Measurements from ENCODE around the gene MYT1. TPM values are rescaled to one million over a fixed set of nuclear protein-coding genes. Genes with fewer than 3 reads are reported as not detected.

MYT1 gene
- total and polyA plus RNA-seq, 9 of the 15 experiments (the other 6 are each of a cell fraction or from before 2014, with no cell fraction given): 0.02 to 0.12 (median 0.06) TPM; not detected in 4

GRCh38 chr20:64277571-64278316 is 113.5 kb downstream of the MYT1 start (continued):
- TF ChIP-seq ZBTB17 (CRISPR knock-in tag; IDR thresholded peaks at IDR 0.05) (no peak), ZNF395 (CRISPR knock-in tag; IDR thresholded peaks at IDR 0.05) (no peak), VEZF1 (CRISPR knock-in tag; IDR thresholded peaks at IDR 0.05) (no peak), CHD2 (IDR thresholded peaks at IDR 0.05; ENCODE audit: low read depth, low read length) (no peak), ZBTB11 (CRISPR knock-in tag; IDR thresholded peaks at IDR 0.05) (no peak), JUNB (CRISPR knock-in tag; conservative IDR thresholded peaks at IDR 0.05) (no peak), ZNF445 (CRISPR knock-in tag; IDR thresholded peaks at IDR 0.05; ENCODE audit: low read depth) (no peak)
